OCI-LY3 (cell line): Measurements from ENCODE around the gene ATP1A1.

Source experiments
- H2AFZ ChIP-seq: fragments of 200-600, 300-600 bp; shearing (Covaris generic); 2 replicates; pipeline ENCODE4 v1.6.0; 2014; ENCODE audit warnings: antibody characterized with exemption, low read depth, low read length
- H3K27ac ChIP-seq: fragments of 200-600, 300-600 bp; sonication (generic); 2 replicates; pipeline ENCODE4 v1.5.1; 2014; ENCODE audit warnings: mild to moderate bottlenecking, low read length, moderate library complexity, mixed read lengths
- H3K27me3 ChIP-seq: fragments of 200-600, 300-600 bp; sonication (generic); 2 replicates; pipeline ENCODE4 v1.6.1; 2014; ENCODE audit warnings: low read depth, low read length, mixed read lengths
- H3K36me3 ChIP-seq: fragments of 200-600, 300-600 bp; sonication (generic); replicated peaks from 2 replicates; pipeline ENCODE3; 2014; ENCODE audit warnings: low read depth, low read length, mixed read lengths
- H3K4me1 ChIP-seq: fragments of 300-600, 200-600 bp; sonication (generic); 2 replicates; pipeline ENCODE4 v1.6.1; 2014; ENCODE audit warnings: low read length, mixed read lengths
- H3K4me2 ChIP-seq: fragments of 200-600, 300-600 bp; sonication (generic); 2 replicates; pipeline ENCODE4 v1.6.1; 2014; ENCODE audit warnings: low read length, mixed read lengths
- H3K4me3 ChIP-seq: fragments of 300-600, 200-600 bp; sonication (generic); 2 replicates; pipeline ENCODE4 v1.5.1; 2014; ENCODE audit warnings: antibody characterized with exemption, mild to moderate bottlenecking, low read length, moderate library complexity
- H3K79me2 ChIP-seq: fragments of 300-600, 200-600 bp; shearing (Covaris generic); 2 replicates; pipeline ENCODE4 v1.6.1; 2014; ENCODE audit warnings: mild to moderate bottlenecking, low read length, mixed read lengths
- H3K9ac ChIP-seq: fragments of 300-600, 200-600 bp; shearing (Covaris generic); 2 replicates; pipeline ENCODE4 v1.6.0; 2014; ENCODE audit warnings: mild to moderate bottlenecking, low read length, moderate library complexity
- H3K9me3 ChIP-seq: fragments of 200-600, 300-600 bp; shearing (Covaris generic); 2 replicates; pipeline ENCODE4 v1.6.1; 2014; ENCODE audit warnings: low read length, mixed read lengths; ENCODE audit not compliant: insufficient read depth
- H4K20me1 ChIP-seq: fragments of 200-600, 300-600 bp; sonication (generic); 2 replicates; pipeline ENCODE4 v1.6.1; 2016; ENCODE audit warnings: low read length, mixed read lengths; ENCODE audit not compliant: insufficient read depth
- EZH2phosphoT487 ChIP-seq: fragments of 200-600 bp; shearing (Covaris generic); IDR thresholded peaks from 2 replicates; pipeline ENCODE4 v1.6.1; 2018; ENCODE audit warnings: antibody characterized with exemption, mixed run types, low read depth
- TF ChIP-seq, protein P1 (sequence below): fragments of 200-600, 300-600 bp; sonication (generic); IDR thresholded peaks from 2 replicates; pipeline ENCODE4 v1.5.1; 2014; ENCODE audit warnings: antibody characterized with exemption, low read length, low read depth

ATP1A1 gene

DNA sequence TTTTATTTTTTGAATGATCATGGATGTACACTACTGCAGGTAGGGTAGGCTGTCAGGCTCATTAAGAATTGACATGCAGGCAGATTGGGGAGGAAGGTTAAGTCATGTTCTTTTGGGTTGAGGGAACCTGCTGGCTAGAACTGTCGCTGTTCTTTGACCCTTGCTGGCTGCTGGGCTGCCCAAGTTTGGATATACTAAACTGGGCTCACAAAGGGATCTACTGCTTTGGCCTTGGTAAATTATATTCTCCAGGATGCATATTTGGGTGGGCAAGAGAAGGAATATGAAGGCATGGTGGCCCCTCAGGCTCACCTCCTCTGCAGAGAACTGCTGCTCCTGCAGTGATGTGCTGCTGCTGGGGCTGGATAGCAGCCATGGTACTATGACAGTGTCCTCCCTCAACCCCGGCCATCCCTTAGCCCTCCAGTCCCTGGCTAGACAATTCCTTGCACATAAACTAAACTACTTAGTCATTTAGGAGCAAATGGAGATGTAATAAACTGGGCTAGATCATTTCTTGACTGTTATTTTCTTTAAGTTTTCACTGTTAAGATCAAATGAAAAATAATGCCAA is 6.1 kb downstream of the ATP1A1 start:
- H3K79me2 ChIP-seq = peaks cover 97% of the 10 kb centered on the region
- H3K27ac ChIP-seq = no peak overlapping the region
- H3K9me3 ChIP-seq = no peaks in the 10 kb centered on the region
- H3K4me3 ChIP-seq = peak overlapping the region; percentile 72; the same call in 1 of the 2 replicates
- no peak overlapping the region for H3K9ac ChIP-seq
- peaks cover 73% of the 10 kb centered on the region for H3K4me1 ChIP-seq
- H3K4me2 ChIP-seq = peak overlapping the region; percentile 93
- peaks cover 27% of the 10 kb centered on the region for H3K36me3 ChIP-seq
- H3K27me3 ChIP-seq = no peaks in the 10 kb centered on the region
- H4K20me1 ChIP-seq = peaks cover 96% of the 10 kb centered on the region
- H2AFZ ChIP-seq = no peak overlapping the region
- TF ChIP-seq, protein P1, sequence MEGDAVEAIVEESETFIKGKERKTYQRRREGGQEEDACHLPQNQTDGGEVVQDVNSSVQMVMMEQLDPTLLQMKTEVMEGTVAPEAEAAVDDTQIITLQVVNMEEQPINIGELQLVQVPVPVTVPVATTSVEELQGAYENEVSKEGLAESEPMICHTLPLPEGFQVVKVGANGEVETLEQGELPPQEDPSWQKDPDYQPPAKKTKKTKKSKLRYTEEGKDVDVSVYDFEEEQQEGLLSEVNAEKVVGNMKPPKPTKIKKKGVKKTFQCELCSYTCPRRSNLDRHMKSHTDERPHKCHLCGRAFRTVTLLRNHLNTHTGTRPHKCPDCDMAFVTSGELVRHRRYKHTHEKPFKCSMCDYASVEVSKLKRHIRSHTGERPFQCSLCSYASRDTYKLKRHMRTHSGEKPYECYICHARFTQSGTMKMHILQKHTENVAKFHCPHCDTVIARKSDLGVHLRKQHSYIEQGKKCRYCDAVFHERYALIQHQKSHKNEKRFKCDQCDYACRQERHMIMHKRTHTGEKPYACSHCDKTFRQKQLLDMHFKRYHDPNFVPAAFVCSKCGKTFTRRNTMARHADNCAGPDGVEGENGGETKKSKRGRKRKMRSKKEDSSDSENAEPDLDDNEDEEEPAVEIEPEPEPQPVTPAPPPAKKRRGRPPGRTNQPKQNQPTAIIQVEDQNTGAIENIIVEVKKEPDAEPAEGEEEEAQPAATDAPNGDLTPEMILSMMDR = no peak
- no peak for TF ChIP-seq EZH2phosphoT487

DNA sequence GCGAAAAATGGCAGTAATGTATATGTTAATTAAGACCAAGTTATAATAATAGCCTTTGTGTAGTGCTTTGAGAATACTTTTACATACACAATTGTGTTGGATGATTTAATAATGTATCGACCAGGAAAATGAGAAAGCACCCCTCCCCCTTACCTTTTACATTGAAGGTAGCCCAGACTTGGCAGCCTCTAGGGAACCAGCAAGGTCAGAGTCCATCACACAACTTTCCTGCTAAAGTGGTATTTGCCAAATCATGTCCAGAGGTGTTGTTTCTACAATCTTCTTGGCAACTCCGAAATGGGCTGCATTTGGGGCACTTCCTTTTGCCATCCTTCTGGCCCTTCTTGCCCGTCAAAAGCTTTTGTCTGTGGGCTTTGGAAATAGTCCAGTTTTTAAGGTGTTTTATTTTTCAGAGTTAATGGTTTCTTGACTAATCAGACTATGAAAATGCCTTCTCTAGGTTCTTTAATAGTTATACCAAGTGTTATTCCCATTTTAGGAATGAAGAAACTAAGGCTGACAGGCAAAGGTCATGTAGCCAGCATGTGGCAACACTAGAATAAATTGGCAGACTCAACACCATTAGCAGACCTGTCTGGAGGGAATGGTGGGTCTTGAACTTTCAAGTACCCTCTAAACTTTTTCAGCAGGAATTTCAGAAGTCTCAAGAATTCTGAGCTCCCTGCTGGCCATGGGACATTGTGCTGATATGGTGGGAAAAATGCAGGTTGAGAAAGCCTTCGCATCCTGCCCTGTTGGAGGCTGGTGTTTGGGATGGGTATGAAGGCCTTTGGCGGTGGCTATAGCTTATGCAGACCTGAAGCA is 6.8 kb downstream of the ATP1A1 start:
- no peak overlapping the region for H2AFZ ChIP-seq
- peak overlapping the region; percentile 45 for H3K4me3 ChIP-seq
- H3K27me3 ChIP-seq = no peaks in the 10 kb centered on the region
- peak overlapping the region; percentile 41; the same call in 1 of the 2 replicates for H3K27ac ChIP-seq
- no peak for TF ChIP-seq EZH2phosphoT487
- TF ChIP-seq, protein P1 = no peak
- H3K4me2 ChIP-seq = peak overlapping the region; percentile 93
- no peaks in the 10 kb centered on the region for H3K9me3 ChIP-seq
- H3K9ac ChIP-seq = no peak overlapping the region
- H3K4me1 ChIP-seq = peaks cover 70% of the 10 kb centered on the region
- peaks cover 93% of the 10 kb centered on the region for H3K79me2 ChIP-seq
- peaks cover 96% of the 10 kb centered on the region for H4K20me1 ChIP-seq
- peaks cover 35% of the 10 kb centered on the region for H3K36me3 ChIP-seq

DNA sequence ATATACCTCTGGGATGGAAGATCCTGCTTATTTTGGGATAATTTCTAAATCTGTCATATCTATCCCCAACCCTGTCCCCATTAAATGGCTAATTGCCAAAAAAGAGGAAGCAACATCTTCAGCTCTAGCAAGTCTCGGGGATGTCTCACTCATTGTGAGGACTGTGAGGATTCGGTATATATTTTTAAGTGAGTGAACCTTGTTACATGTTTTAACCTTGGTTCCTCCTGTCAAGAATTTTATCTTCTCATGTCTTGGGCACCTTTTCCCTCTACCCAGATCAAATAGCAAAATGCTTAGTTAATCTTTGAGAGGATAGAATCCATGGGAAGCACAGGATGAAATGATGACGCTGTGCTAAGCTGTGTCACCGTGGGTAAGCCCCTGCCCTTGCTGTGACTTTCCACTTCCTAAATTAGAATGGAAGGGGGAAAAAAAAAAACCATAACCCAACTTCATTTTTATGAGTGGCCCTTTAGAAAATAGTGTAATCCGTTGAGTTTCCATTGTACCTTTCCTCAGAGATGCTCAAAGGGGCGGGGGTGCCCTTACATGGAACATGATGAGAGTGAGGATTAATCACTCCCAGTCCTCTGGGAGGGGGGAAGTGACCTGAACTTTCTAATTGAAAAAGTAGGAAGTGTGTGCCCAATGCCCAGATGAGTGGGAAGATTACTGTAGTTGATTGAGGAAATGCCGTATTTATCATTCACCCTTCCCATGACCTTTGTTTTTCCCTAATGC is 7.6 kb downstream of the ATP1A1 start:
- Histone ChIP-seq H3K4me1 (peaks cover 64% of the 10 kb centered on the region), H2AFZ (no peak overlapping the region), H3K4me3 (peak overlapping the region; percentile 45), H3K27ac (peak overlapping the region; percentile 41; the same call in 1 of the 2 replicates), H3K4me2 (peak overlapping the region; percentile 93), H3K79me2 (peaks cover 85% of the 10 kb centered on the region), H3K9me3 (no peaks in the 10 kb centered on the region), H3K27me3 (no peaks in the 10 kb centered on the region), H3K9ac (peak overlapping the region; percentile 13; the same call in 1 of the 2 replicates), H4K20me1 (peaks cover 95% of the 10 kb centered on the region), H3K36me3 (peaks cover 36% of the 10 kb centered on the region)
- TF ChIP-seq, protein P1 = no peak

DNA sequence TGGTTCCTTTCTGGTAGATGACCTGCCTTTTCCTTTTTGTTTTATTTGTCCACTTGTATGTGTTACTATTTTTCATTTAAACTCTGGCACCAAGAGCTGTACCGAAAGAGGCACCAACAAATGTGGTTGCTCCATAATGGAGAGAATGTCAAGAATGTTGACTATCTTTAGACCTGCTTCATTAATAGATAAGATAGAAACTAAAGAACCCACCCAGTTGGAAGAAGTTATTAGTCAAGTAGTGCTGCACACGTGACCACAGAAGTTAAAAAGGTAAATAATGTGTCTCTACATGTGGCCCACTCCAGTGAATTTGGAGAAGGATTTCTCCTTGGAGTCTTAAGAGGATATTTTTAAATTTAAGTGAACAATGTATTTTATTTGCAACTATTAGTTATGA is 9.3 kb downstream of the ATP1A1 start:
- TF ChIP-seq, protein P1 = no peak
- TF ChIP-seq EZH2phosphoT487 = no peak
- Histone ChIP-seq H3K79me2 (peaks cover 69% of the 10 kb centered on the region), H2AFZ (no peak overlapping the region), H3K27me3 (no peaks in the 10 kb centered on the region), H3K9ac (no peak overlapping the region), H3K4me3 (no peak overlapping the region), H3K4me1 (peaks cover 53% of the 10 kb centered on the region), H3K9me3 (no peaks in the 10 kb centered on the region), H3K27ac (no peak overlapping the region), H3K4me2 (no peak overlapping the region), H4K20me1 (peaks cover 88% of the 10 kb centered on the region), H3K36me3 (peaks cover 43% of the 10 kb centered on the region)
